CD14-positive monocyte (primary cell): Measurements from ENCODE around the gene GPR12. TPM values are rescaled to one million over a fixed set of nuclear protein-coding genes. Genes with fewer than 3 reads are reported as not detected.

Source experiments
- DNase-seq, 3 donors: peaks; one replicate each; pipeline ENCODE4 v3.0.0-alpha.2; 2011 to 2022
- H2AFZ ChIP-seq: 2 replicates; pipeline ENCODE4 v1.6.0; 2012; ENCODE audit warnings: mild to moderate bottlenecking, low read depth, low read length, inconsistent platforms; ENCODE audit not compliant: insufficient read depth, poor library complexity, severe bottlenecking
- H3K27ac ChIP-seq, 2 donors: 1 replicate in 1 of 2; 2 replicates in 1 of 2; pipeline ENCODE4 v1.5.1; 2012 to 2013; ENCODE audit warnings: low read length in 2 of 2, control low read depth in 1 of 2, inconsistent platforms in 1 of 2, low read depth in 1 of 2, mild to moderate bottlenecking in 1 of 2
- H3K27me3 ChIP-seq, 2 donors: one replicate each; pipeline versions ENCODE4 v1.6.0 to v1.6.1; 2011 to 2013; ENCODE audit warnings: low read length in 2 of 2; ENCODE audit not compliant: control insufficient read depth in 2 of 2, insufficient read depth in 2 of 2
- H3K36me3 ChIP-seq, 2 donors: replicated peaks in 1 of 2; 1 replicate in 1 of 2; 2 replicates in 1 of 2; pipeline versions ENCODE4 v1.5.1 to v1.6.1; 2012 to 2013; ENCODE audit warnings: low read length in 2 of 2, control low read depth in 1 of 2, inconsistent platforms in 1 of 2, mild to moderate bottlenecking in 1 of 2; ENCODE audit not compliant: insufficient read depth in 2 of 2, control insufficient read depth in 1 of 2
- H3K4me1 ChIP-seq, 2 donors: 1 replicate in 1 of 2; 2 replicates in 1 of 2; pipeline versions ENCODE4 v1.5.1 to v1.6.1; 2012 to 2013; ENCODE audit warnings: low read length in 2 of 2, control low read depth in 1 of 2, inconsistent platforms in 1 of 2, mild to moderate bottlenecking in 1 of 2, moderate library complexity in 1 of 2; ENCODE audit not compliant: insufficient read depth in 2 of 2, control insufficient read depth in 1 of 2
- H3K4me2 ChIP-seq: replicated peaks from 2 replicates; pipeline ENCODE3; 2012; ENCODE audit warnings: low read length, moderate library complexity, mild to moderate bottlenecking; ENCODE audit not compliant: poor library complexity, severe bottlenecking; ENCODE audit errors: extremely low read depth
- H3K4me3 ChIP-seq, 3 experiments: fragments of 200-600 bp in 1 of 3; sonication (generic) in 1 of 3; replicated peaks in 1 of 3; 1 replicate in 2 of 3; 2 replicates in 1 of 3; pipeline ENCODE4 v1.5.1; 2011 to 2013; ENCODE audit warnings: low read length in 3 of 3, mild to moderate bottlenecking in 3 of 3, control low read depth in 2 of 3, low read depth in 2 of 3, inconsistent platforms in 1 of 3, moderate library complexity in 1 of 3
- H3K79me2 ChIP-seq: 2 replicates; pipeline ENCODE4 v1.6.0; 2012; ENCODE audit warnings: mild to moderate bottlenecking, control low read depth, inconsistent platforms, low read length, moderate library complexity; ENCODE audit not compliant: insufficient read depth
- H3K9ac ChIP-seq: 2 replicates; pipeline ENCODE4 v1.6.0; 2017; ENCODE audit warnings: low read length, mild to moderate bottlenecking; ENCODE audit not compliant: insufficient read depth, poor library complexity, severe bottlenecking
- H3K9me3 ChIP-seq, 2 donors: replicated peaks in 1 of 2; 1 replicate in 1 of 2; 2 replicates in 1 of 2; pipeline versions ENCODE4 v1.5.1 to v1.6.1; 2012 to 2013; ENCODE audit warnings: low read length in 2 of 2, control low read depth in 1 of 2; ENCODE audit not compliant: control insufficient read depth in 1 of 2, insufficient read depth in 1 of 2
- H4K20me1 ChIP-seq: 2 replicates; pipeline ENCODE4 v1.6.0; 2012; ENCODE audit warnings: mild to moderate bottlenecking, low read length, control low read depth, moderate library complexity; ENCODE audit not compliant: insufficient read depth
- H3K27ac Mint-ChIP-seq, 7 donors: one replicate each; pipeline ENCODE4 v1.8.0; 2020; ENCODE audit warnings: mild to moderate bottlenecking in 7 of 7, mixed read lengths in 7 of 7, moderate library complexity in 6 of 7, inconsistent platforms in 2 of 7
- H3K27me3 Mint-ChIP-seq, 3 donors: one replicate each; pipeline ENCODE4 v1.8.0; 2021 to 2022; ENCODE audit warnings: low read depth in 3 of 3, mild to moderate bottlenecking in 3 of 3, mixed read lengths in 3 of 3, moderate library complexity in 3 of 3, inconsistent platforms in 1 of 3
- H3K36me3 Mint-ChIP-seq, 2 donors: one replicate each; pipeline ENCODE4 v1.8.0; 2020; ENCODE audit warnings: mixed read lengths in 2 of 2, inconsistent platforms in 1 of 2, mild to moderate bottlenecking in 1 of 2
- H3K4me1 Mint-ChIP-seq: one replicate; pipeline ENCODE4 v1.8.0; 2020; ENCODE audit warnings: mild to moderate bottlenecking, mixed read lengths
- H3K4me3 Mint-ChIP-seq, 2 donors: one replicate each; pipeline ENCODE4 v1.8.0; 2020; ENCODE audit warnings: mild to moderate bottlenecking in 2 of 2, mixed read lengths in 2 of 2, moderate library complexity in 1 of 2
- H3K9me3 Mint-ChIP-seq, 7 donors: one replicate each; pipeline ENCODE4 v1.8.0; 2020 to 2022; ENCODE audit warnings: mixed read lengths in 7 of 7, mild to moderate bottlenecking in 6 of 7, moderate library complexity in 6 of 7, inconsistent platforms in 2 of 7
- CTCF ChIP-seq: fragments of 200-600 bp; IDR thresholded peaks from one replicate; pipeline ENCODE4 v1.8.0; 2022; ENCODE audit warnings: antibody characterized with exemption, mild to moderate bottlenecking
- WGBS: methylation state at CpG from one replicate; pipeline ENCODE4 v1.1.5; 2013; ENCODE audit warnings: missing lambda C conversion rate; ENCODE audit not compliant: insufficient coverage; 5-methylcytosine and 5-hydroxymethylcytosine counted together
- intact Hi-C, 2 donors: fragments of 100-400 bp; cut with micrococcal nuclease; formaldehyde crosslinking; loops; one replicate each; pipeline versions ENCODE4 v1.15.0 to v1.15.1; 2023
- polyA plus RNA-seq, 3 donors: library from polyadenylated mRNA; depleted of rRNA in 1 of 3; unstranded in 2 of 3; stranded (reverse) in 1 of 3; fragments of 300-500 nt in 2 of 3; fragments of >200 nt in 1 of 3; fragmentation: Illumina TruSeq in 2 of 3; gene quantifications; 1 replicate in 2 of 3; 2 replicates in 1 of 3; pipeline ENCODE4 v1.2.3, GENCODE V29; 2012 to 2021

GPR12 gene
- polyA plus RNA-seq, 3 donors: not detected

- H2AFZ ChIP-seq: no peak overlapping the region
- H3K9me3 ChIP-seq: peaks cover 0 to 4% of the 10 kb centered on the region in 2 donors
- no peaks in the 10 kb centered on the region for H3K36me3 ChIP-seq
- no peak for DNase-seq
- H3K27ac ChIP-seq: no peak overlapping the region
- no peak for TF ChIP-seq CTCF
- peaks cover 12 to 17% of the 10 kb centered on the region in 2 donors for H3K4me1 ChIP-seq
- no peak overlapping the region for H3K27ac Mint-ChIP-seq
- H3K27me3 ChIP-seq: no peaks in the 10 kb centered on the region
- no peak overlapping the region for H3K4me3 ChIP-seq
- H3K4me2 ChIP-seq: no peak overlapping the region
- H3K27me3 Mint-ChIP-seq: peaks cover 0 to 4% (median 0%) of the 10 kb centered on the region in 3 donors
- 51% methylated on average over 3 of the region's 8 CpGs for WGBS
- no peak overlapping the region for H3K9ac ChIP-seq
- no peak overlapping the region for H3K4me3 Mint-ChIP-seq
- intact Hi-C loops: no loop called here
- H4K20me1 ChIP-seq: no peaks in the 10 kb centered on the region
- peaks cover 23% of the 10 kb centered on the region for H3K4me1 Mint-ChIP-seq
- peaks cover 0 to 3% (median 0%) of the 10 kb centered on the region in 7 donors for H3K9me3 Mint-ChIP-seq
- H3K36me3 Mint-ChIP-seq: no peaks in the 10 kb centered on the region
- no peaks in the 10 kb centered on the region for H3K79me2 ChIP-seq
Observed at GRCh38 chr13:26718146-26718545, 42.4 kb downstream of the GPR12 start.

GRCh38 chr13:26716984-26717383 is 43.6 kb downstream of the GPR12 start:
- Histone ChIP-seq H3K9ac (no peak overlapping the region), H3K4me2 (no peak overlapping the region), H2AFZ (no peak overlapping the region), H4K20me1 (no peaks in the 10 kb centered on the region), H3K4me3 (no peak overlapping the region), H3K36me3 (no peaks in the 10 kb centered on the region), H3K27me3 (no peaks in the 10 kb centered on the region), H3K27ac (no peak overlapping the region), H3K9me3 (peaks cover 0 to 4% of the 10 kb centered on the region in 2 donors), H3K4me1 (peaks cover 11 to 14% of the 10 kb centered on the region in 2 donors), H3K79me2 (no peaks in the 10 kb centered on the region)
- Mint-ChIP-seq H3K27ac (no peak overlapping the region), H3K9me3 (peaks cover 3 to 10% (median 5%) of the 10 kb centered on the region in 7 donors), H3K4me1 (peaks cover 17% of the 10 kb centered on the region), H3K27me3 (peaks cover 0 to 3% (median 2%) of the 10 kb centered on the region in 3 donors), H3K36me3 (no peaks in the 10 kb centered on the region), H3K4me3 (no peak overlapping the region)
- intact Hi-C loops: no loop called here
- no peak for TF ChIP-seq CTCF
- DNase-seq: no peak
- WGBS: 86% methylated on average over 1 of the region's 3 CpGs
